MCF 10A (cell line): ENCODE results near the gene ACER2. TPM values are rescaled to one million over a fixed set of nuclear protein-coding genes. Genes with fewer than 3 reads are reported as not detected.

Experiments
- BruUV-seq: library from RNA; stranded (reverse); fragments of 400-500 nt; replicated peaks from 2 replicates; lab custom pipeline; 2021; lab: Mats Ljungman, UMichigan
- CTCF ChIA-PET: fragments of 300-600 bp; sonication (Branson Sonifier 250); formaldehyde crosslinking; extraction: SDS; loops from one replicate; lab custom pipeline; 2021; ENCODE audit warnings: antibody characterized with exemption, inconsistent platforms; lab: Yijun Ruan, JAX
- POLR2A ChIA-PET: fragments of 300-600, 350-650 bp; sonication (Branson Sonifier 250); formaldehyde crosslinking; extraction: SDS; loops from one replicate; lab custom pipeline; 2020; ENCODE audit warnings: antibody characterized with exemption, inconsistent platforms; lab: Yijun Ruan, JAX
- DNase-seq: peaks from one replicate; pipeline ENCODE4 v3.0.0-alpha.2; 2018; ENCODE audit not compliant: unreplicated experiment
- H3K27ac Mint-ChIP-seq: one replicate; pipeline ENCODE4 v1.8.0; 2022; ENCODE audit warnings: mild to moderate bottlenecking, low read depth, mixed read lengths; ENCODE audit not compliant: unreplicated experiment
- H3K27me3 Mint-ChIP-seq: one replicate; pipeline ENCODE4 v1.8.0; 2022; ENCODE audit warnings: mixed read lengths; ENCODE audit not compliant: insufficient read depth, unreplicated experiment
- H3K36me3 Mint-ChIP-seq: one replicate; pipeline ENCODE4 v1.8.0; 2022; ENCODE audit warnings: mild to moderate bottlenecking, moderate library complexity, mixed read lengths; ENCODE audit not compliant: insufficient read depth, unreplicated experiment
- H3K4me1 Mint-ChIP-seq: one replicate; pipeline ENCODE4 v1.8.0; 2022; ENCODE audit warnings: mixed read lengths; ENCODE audit not compliant: insufficient read depth, unreplicated experiment
- H3K4me3 Mint-ChIP-seq: one replicate; pipeline ENCODE4 v1.8.0; 2022; ENCODE audit warnings: mild to moderate bottlenecking, moderate library complexity, mixed read lengths; ENCODE audit not compliant: unreplicated experiment
- H3K9me3 Mint-ChIP-seq: one replicate; pipeline ENCODE4 v1.8.0; 2022; ENCODE audit warnings: mixed read lengths; ENCODE audit not compliant: unreplicated experiment
- CTCF ChIP-seq: fragments of 200-600 bp; IDR thresholded peaks from one replicate; pipeline ENCODE4 v1.8.0; 2022; ENCODE audit warnings: antibody characterized with exemption, mild to moderate bottlenecking; ENCODE audit not compliant: unreplicated experiment
- intact Hi-C: fragments of 100-400 bp; cut with micrococcal nuclease; formaldehyde crosslinking; loops from 2 replicates; pipeline ENCODE4 v1.14.1; 2022
- total RNA-seq: library from RNA; stranded (reverse); gene quantifications from 2 replicates; pipeline ENCODE4 v1.2.3, GENCODE V29; 2022

ACER2 gene
- total RNA-seq, 1 experiment from 2014 or later: 3.2 TPM

- Mint-ChIP-seq H3K27me3 (peaks cover 47% of the 10 kb centered on the region), H3K27ac (no peak overlapping the region), H3K9me3 (no peaks in the 10 kb centered on the region), H3K4me1 (peaks cover 7% of the 10 kb centered on the region), H3K4me3 (no peak overlapping the region), H3K36me3 (no peaks in the 10 kb centered on the region)
- peak; percentile 75 for TF ChIP-seq CTCF
- intact Hi-C loops: no loop called here
- DNase-seq: peak; percentile 55
- no TSS peak for BruUV-seq
- ChIA-PET CTCF (interaction anchor here (0.6 to 1.8 kb wide), 15 partner anchors 8 to 1945 kb away, joined by 3 to 8 read pairs (median 3); no protein-coding TSS in a partner anchor), POLR2A (no interaction called here)
Observed at GRCh38 chr9:19471737-19472648, 63.2 kb downstream of the ACER2 start.

- Mint-ChIP-seq H3K27me3 (peaks cover 63% of the 10 kb centered on the region), H3K36me3 (no peaks in the 10 kb centered on the region), H3K9me3 (no peaks in the 10 kb centered on the region), H3K4me3 (no peak overlapping the region), H3K4me1 (peaks cover 7% of the 10 kb centered on the region), H3K27ac (no peak overlapping the region)
- ChIA-PET POLR2A (no interaction called here), CTCF (interaction anchor here (0.6 to 1.2 kb wide), 4 partner anchors 258 to 450 kb away, joined by 3 read pairs; no protein-coding TSS in a partner anchor)
- intact Hi-C loops: no loop called here
- BruUV-seq: no TSS peak
- no peak for TF ChIP-seq CTCF
- no peak for DNase-seq
Observed at GRCh38 chr9:19473605-19474004, 64.8 kb downstream of the ACER2 start.

- Mint-ChIP-seq H3K27ac (no peak overlapping the region), H3K9me3 (no peaks in the 10 kb centered on the region), H3K4me1 (peaks cover 2% of the 10 kb centered on the region), H3K36me3 (no peaks in the 10 kb centered on the region), H3K4me3 (no peak overlapping the region), H3K27me3 (peaks cover 44% of the 10 kb centered on the region)
- CTCF ChIA-PET: interaction anchor here (2.3 to 5.9 kb wide), 3 partner anchors 13 to 15 kb away, joined by 7 to 61 read pairs (median 15); no protein-coding TSS in a partner anchor
- TF ChIP-seq CTCF: no peak
- BruUV-seq: no TSS peak
- POLR2A ChIA-PET: interaction anchor here (1.2 kb wide), 1 partner anchor 8 kb away, joined by 3 read pairs; no protein-coding TSS in a partner anchor
- intact Hi-C loops: no loop called here
- DNase-seq: no peak
Observed at GRCh38 chr9:19479874-19480273, 71.1 kb downstream of the ACER2 start.

GRCh38 chr9:19480345-19480744 is 71.5 kb downstream of the ACER2 start:
- Mint-ChIP-seq H3K36me3 (no peaks in the 10 kb centered on the region), H3K9me3 (no peaks in the 10 kb centered on the region), H3K27ac (no peak overlapping the region), H3K4me1 (peaks cover 7% of the 10 kb centered on the region), H3K27me3 (peaks cover 40% of the 10 kb centered on the region), H3K4me3 (no peak overlapping the region)
- no peak for DNase-seq
- ChIA-PET CTCF (interaction anchor here (2.3 to 2.4 kb wide), 2 partner anchors 13 to 16 kb away, joined by 7 to 15 read pairs; no protein-coding TSS in a partner anchor), POLR2A (no interaction called here)
- intact Hi-C loops: no loop called here
- no TSS peak for BruUV-seq
- TF ChIP-seq CTCF: no peak
